B cell (primary cell): ENCODE data around the gene SPECC1L. TPM values are rescaled to one million over a fixed set of nuclear protein-coding genes. Genes with fewer than 3 reads are reported as not detected.

Experiments
- ATAC-seq: fragments of 200-7000 bp; cut with Tn5 transposase; one replicate; pipeline ENCODE4 v1.10.0; 2021; ENCODE audit warnings: low read depth, mild to moderate bottlenecking, moderate number of reproducible peaks, moderate library complexity
- CTCF ChIA-PET: fragments of 350-600 bp; sonication (Branson Sonifier 250); formaldehyde crosslinking; loops from one replicate; lab custom pipeline; 2021; ENCODE audit warnings: antibody characterized with exemption, inconsistent platforms; lab: Charles Lee
- POLR2A ChIA-PET: fragments of 350-600 bp; sonication (Branson Sonifier 250); formaldehyde crosslinking; loops from one replicate; lab custom pipeline; 2021; ENCODE audit warnings: antibody characterized with exemption; lab: Charles Lee
- DNase-seq: peaks from one replicate; pipeline ENCODE4 v3.0.0; 2013
- H2AFZ ChIP-seq: 2 replicates; pipeline ENCODE4 v1.6.1; 2012; ENCODE audit warnings: mild to moderate bottlenecking, low read depth, low read length; ENCODE audit not compliant: insufficient read depth, poor library complexity, severe bottlenecking
- H3K27ac ChIP-seq, 2 donors: 1 replicate in 1 of 2; 2 replicates in 1 of 2; pipeline ENCODE4 v1.5.1; 2012 to 2013; ENCODE audit warnings: low read length in 2 of 2, mild to moderate bottlenecking in 2 of 2, moderate library complexity in 1 of 2
- H3K27me3 ChIP-seq, 4 experiments: fragments of 200-600 bp in 1 of 4; sonication (generic) in 1 of 4; replicated peaks in 1 of 4; 1 replicate in 2 of 4; 2 replicates in 2 of 4; pipeline versions ENCODE4 v1.6.1 to v1.7.0; 2013 to 2016; ENCODE audit warnings: low read length in 3 of 4, mild to moderate bottlenecking in 2 of 4, mixed read lengths in 1 of 4, moderate library complexity in 1 of 4; ENCODE audit not compliant: insufficient read depth in 4 of 4, control insufficient read depth in 3 of 4; ENCODE audit errors: control extremely low read depth in 1 of 4
- H3K36me3 ChIP-seq, 2 experiments: replicated peaks in 1 of 2; 1 replicate in 1 of 2; 2 replicates in 1 of 2; pipeline versions ENCODE4 v1.6.1 to v1.7.1; 2013; ENCODE audit warnings: low read length in 1 of 2; ENCODE audit not compliant: insufficient read depth in 2 of 2, control insufficient read depth in 1 of 2; ENCODE audit errors: control extremely low read depth in 1 of 2, extremely low read depth in 1 of 2
- H3K4me1 ChIP-seq, 2 donors: fragments of 200-600 bp in 1 of 2; sonication (generic) in 1 of 2; 1 replicate in 1 of 2; 2 replicates in 1 of 2; pipeline versions ENCODE4 v1.5.1 to v1.6.1; 2013 to 2017; ENCODE audit warnings: low read length in 2 of 2; ENCODE audit not compliant: control insufficient read depth in 2 of 2, insufficient read depth in 2 of 2
- H3K4me2 ChIP-seq: replicated peaks from 2 replicates; pipeline ENCODE3; 2012; ENCODE audit warnings: mild to moderate bottlenecking, low read depth, low read length; ENCODE audit not compliant: poor library complexity, severe bottlenecking
- H3K4me3 ChIP-seq, 5 experiments: fragments of 200-600 bp in 1 of 5; sonication (generic) in 1 of 5; 1 replicate in 3 of 5; 2 replicates in 2 of 5; pipeline versions ENCODE4 v1.5.1 to v1.7.0; 2011 to 2016; ENCODE audit warnings: low read length in 4 of 5, mild to moderate bottlenecking in 4 of 5, low read depth in 2 of 5, control low read depth in 1 of 5, moderate library complexity in 1 of 5; ENCODE audit not compliant: insufficient read depth in 1 of 5; ENCODE audit errors: control extremely low read depth in 1 of 5, extremely low read depth in 1 of 5
- H3K79me2 ChIP-seq: fragments of 200-600 bp; sonication (generic); one replicate; pipeline ENCODE4 v1.6.0; 2016; ENCODE audit warnings: low read length; ENCODE audit not compliant: control insufficient read depth, insufficient read depth
- H3K9ac ChIP-seq: fragments of 200-600 bp; sonication (generic); 2 replicates; pipeline ENCODE4 v1.6.1; 2017; ENCODE audit warnings: mild to moderate bottlenecking, low read length, moderate library complexity
- H3K9me3 ChIP-seq, 3 donors: one replicate each; pipeline versions ENCODE4 v1.6.1 to v1.7.1; 2013; ENCODE audit warnings: low read length in 2 of 3; ENCODE audit not compliant: control insufficient read depth in 2 of 3, insufficient read depth in 1 of 3; ENCODE audit errors: control extremely low read depth in 1 of 3
- H4K20me1 ChIP-seq: 2 replicates; pipeline ENCODE4 v1.6.0; 2012; ENCODE audit warnings: mild to moderate bottlenecking, low read length; ENCODE audit not compliant: insufficient read depth, control insufficient read depth, poor library complexity, severe bottlenecking
- H3K27ac Mint-ChIP-seq: one replicate; pipeline ENCODE4 v1.8.0; 2021; ENCODE audit warnings: mixed read lengths
- H3K27me3 Mint-ChIP-seq: one replicate; pipeline ENCODE4 v1.8.0; 2021; ENCODE audit warnings: mixed read lengths
- H3K4me1 Mint-ChIP-seq: one replicate; pipeline ENCODE4 v1.8.0; 2021; ENCODE audit warnings: mixed read lengths
- H3K4me3 Mint-ChIP-seq: one replicate; pipeline ENCODE4 v1.8.0; 2021; ENCODE audit warnings: mixed read lengths
- H3K9me3 Mint-ChIP-seq: one replicate; pipeline ENCODE4 v1.8.0; 2022; ENCODE audit warnings: mixed read lengths; ENCODE audit not compliant: insufficient read depth
- EZH2 ChIP-seq: IDR thresholded peaks from 2 replicates; pipeline ENCODE4 v1.6.1; 2012; ENCODE audit warnings: borderline replicate concordance, low read depth, mild to moderate bottlenecking, moderate library complexity, low read length; ENCODE audit not compliant: insufficient read depth, poor library complexity, severe bottlenecking
- WGBS: methylation state at CpG from one replicate; pipeline ENCODE4 v1.1.5; 2013; ENCODE audit warnings: missing lambda C conversion rate; ENCODE audit not compliant: insufficient coverage; 5-methylcytosine and 5-hydroxymethylcytosine counted together
- intact Hi-C: fragments of 100-400 bp; cut with micrococcal nuclease; formaldehyde crosslinking; loops from one replicate; pipeline ENCODE4 v1.10.0; 2022
- polyA plus RNA-seq: library from polyadenylated mRNA; depleted of rRNA; stranded (reverse); fragments of >200 nt; gene quantifications from 2 replicates; pipeline ENCODE4 v1.2.3, GENCODE V29; 2012
- total RNA-seq, 2 donors: library from RNA; stranded (reverse); fragments of 120-200 nt in 1 of 2; gene quantifications; 1 replicate in 1 of 2; 2 replicates in 1 of 2; pipeline versions ENCODE4 v1.2.3 to v1.2.4, GENCODE V29; 2013 to 2022
- TF ChIP-seq, protein P1 (sequence below): fragments of 200-600 bp; IDR thresholded peaks from one replicate; pipeline ENCODE4 v1.8.0; 2022; ENCODE audit warnings: antibody characterized with exemption, mild to moderate bottlenecking

The SPECC1L gene
- total and polyA plus RNA-seq, 2 donors (not counting 1 experiment from before 2014, with no cell fraction given) = 14.4 to 85.3 TPM

DNA sequence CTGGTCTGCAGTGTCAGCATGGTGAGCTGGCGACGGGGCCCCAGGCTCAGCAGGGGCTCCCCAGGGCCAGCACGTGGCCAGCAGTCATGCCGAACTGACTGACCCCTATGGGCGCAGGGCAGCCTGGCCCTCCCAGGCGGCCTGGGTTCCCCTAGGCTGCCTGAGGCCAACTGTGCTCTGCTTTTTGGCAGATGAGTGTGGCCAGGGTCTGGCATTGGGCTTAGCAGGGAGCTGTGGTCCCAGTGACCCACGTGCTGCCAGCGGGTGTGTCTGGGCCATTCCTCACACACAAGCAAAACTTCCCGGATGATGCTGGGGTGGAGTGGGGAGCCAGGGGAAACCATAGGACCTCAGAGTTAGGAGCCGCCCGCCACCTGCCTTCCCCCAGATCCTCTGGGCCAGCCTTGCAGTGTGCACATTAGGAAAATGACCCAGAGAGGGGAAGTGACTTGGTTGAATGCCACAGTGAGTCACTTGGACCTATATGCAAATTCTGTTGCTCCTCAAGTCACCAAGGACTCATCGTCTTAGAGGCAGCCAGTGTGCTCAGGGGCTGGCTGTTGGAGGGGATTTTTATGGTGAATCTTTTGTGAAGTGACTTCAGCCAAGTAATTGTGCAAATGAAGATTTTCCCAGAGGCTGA, 163.3 kb downstream of the SPECC1L start:
- TF ChIP-seq, protein P1, sequence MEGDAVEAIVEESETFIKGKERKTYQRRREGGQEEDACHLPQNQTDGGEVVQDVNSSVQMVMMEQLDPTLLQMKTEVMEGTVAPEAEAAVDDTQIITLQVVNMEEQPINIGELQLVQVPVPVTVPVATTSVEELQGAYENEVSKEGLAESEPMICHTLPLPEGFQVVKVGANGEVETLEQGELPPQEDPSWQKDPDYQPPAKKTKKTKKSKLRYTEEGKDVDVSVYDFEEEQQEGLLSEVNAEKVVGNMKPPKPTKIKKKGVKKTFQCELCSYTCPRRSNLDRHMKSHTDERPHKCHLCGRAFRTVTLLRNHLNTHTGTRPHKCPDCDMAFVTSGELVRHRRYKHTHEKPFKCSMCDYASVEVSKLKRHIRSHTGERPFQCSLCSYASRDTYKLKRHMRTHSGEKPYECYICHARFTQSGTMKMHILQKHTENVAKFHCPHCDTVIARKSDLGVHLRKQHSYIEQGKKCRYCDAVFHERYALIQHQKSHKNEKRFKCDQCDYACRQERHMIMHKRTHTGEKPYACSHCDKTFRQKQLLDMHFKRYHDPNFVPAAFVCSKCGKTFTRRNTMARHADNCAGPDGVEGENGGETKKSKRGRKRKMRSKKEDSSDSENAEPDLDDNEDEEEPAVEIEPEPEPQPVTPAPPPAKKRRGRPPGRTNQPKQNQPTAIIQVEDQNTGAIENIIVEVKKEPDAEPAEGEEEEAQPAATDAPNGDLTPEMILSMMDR = no peak
- TF ChIP-seq EZH2 = no peak
- Histone ChIP-seq H3K36me3 (peaks cover 0 to 16% of the 10 kb centered on the region in 2 experiments), H3K9ac (peak overlapping the region; percentile 55), H3K4me1 (peaks cover 98 to 100% of the 10 kb centered on the region in 2 donors), H3K4me2 (peak overlapping the region; percentile 78), H3K27me3 (no peaks in the 10 kb centered on the region), H3K79me2 (peaks cover 77% of the 10 kb centered on the region), H2AFZ (no peak overlapping the region), H3K9me3 (no peaks in the 10 kb centered on the region), H3K27ac (peak overlapping the region; percentile 98 to 99), H4K20me1 (peaks cover 5% of the 10 kb centered on the region), H3K4me3 (peak overlapping the region in 4 of 5 experiments; percentile 20 to 35 (median 25))
- ChIA-PET POLR2A (interaction anchor here (0.7 to 4.8 kb wide), 7 partner anchors 7 to 121 kb away, joined by 3 to 42 read pairs (median 4); partner anchors contain the start of genes ADORA2A and GUCD1), CTCF (interaction anchor here (0.7 to 8.3 kb wide), 8 partner anchors 10 to 121 kb away, joined by 3 to 147 read pairs (median 3); partner anchors contain the start of genes ADORA2A and GUCD1)
- Mint-ChIP-seq H3K9me3 (no peaks in the 10 kb centered on the region), H3K27ac (peak overlapping the region; percentile 97), H3K4me3 (peak overlapping the region; percentile 80), H3K27me3 (no peaks in the 10 kb centered on the region), H3K4me1 (peaks cover 95% of the 10 kb centered on the region)
- intact Hi-C loops = loop anchor here (1.0 to 10.0 kb wide), 6 partner anchors 10 to 1131 kb away; partner anchors contain the start of genes DERL3, GRK3, GUCD1 and SNRPD3
- peak; percentile 90 for DNase-seq
- peak; percentile 75 for ATAC-seq
- 48% methylated on average over 9 of the region's 12 CpGs for WGBS
